Smooth muscle cell (in vitro differentiated cells): ENCODE results near the gene DDX19B. TPM values are rescaled to one million over a fixed set of nuclear protein-coding genes. Genes with fewer than 3 reads are reported as not detected.

ENCODE experiments used
- DNase-seq: peaks from one replicate; lab custom pipeline; 2025; ENCODE audit not compliant: unreplicated experiment; lab: John Stamatoyannopoulos, UW
- H2AFZ ChIP-seq: fragments of 200-600 bp; sonication (generic); 2 replicates; pipeline ENCODE4 v1.6.0; 2016; ENCODE audit warnings: antibody characterized with exemption, low read depth, mild to moderate bottlenecking
- H3F3A ChIP-seq: fragments of 200-600 bp; sonication (generic); 2 replicates; pipeline ENCODE4 v1.6.0; 2017; ENCODE audit warnings: antibody characterized with exemption, low read depth
- H3K27ac ChIP-seq: fragments of 200-600 bp; sonication (generic); 2 replicates; pipeline ENCODE4 v1.5.1; 2016; ENCODE audit warnings: low read depth, mild to moderate bottlenecking
- H3K27me3 ChIP-seq: fragments of 200-600 bp; sonication (generic); 2 replicates; pipeline ENCODE4 v1.6.1; 2016; ENCODE audit warnings: low read depth, mild to moderate bottlenecking
- H3K36me3 ChIP-seq: fragments of 200-600 bp; sonication (generic); 2 replicates; pipeline ENCODE4 v1.5.1; 2016; ENCODE audit warnings: low read depth
- H3K4me1 ChIP-seq: fragments of 200-600 bp; sonication (generic); 2 replicates; pipeline ENCODE4 v1.5.1; 2016; ENCODE audit warnings: low read depth
- H3K4me2 ChIP-seq: fragments of 200-600 bp; sonication (generic); 2 replicates; pipeline ENCODE4 v1.6.0; 2016; ENCODE audit warnings: mild to moderate bottlenecking
- H3K4me3 ChIP-seq: fragments of 200-600 bp; sonication (generic); 2 replicates; pipeline ENCODE4 v1.5.1; 2016; ENCODE audit warnings: mild to moderate bottlenecking
- H3K79me2 ChIP-seq: fragments of 200-600 bp; sonication (generic); 2 replicates; pipeline ENCODE4 v1.6.0; 2016; ENCODE audit warnings: low read depth, mild to moderate bottlenecking
- H3K9ac ChIP-seq: fragments of 200-600 bp; sonication (generic); 2 replicates; pipeline ENCODE4 v1.6.0; 2016; ENCODE audit warnings: low read depth
- H3K9me3 ChIP-seq: fragments of 200-600 bp; sonication (generic); replicated peaks from 2 replicates; pipeline ENCODE4 v1.5.1; 2016; ENCODE audit warnings: low read depth
- H4K20me1 ChIP-seq: fragments of 200-600 bp; sonication (generic); 2 replicates; pipeline ENCODE4 v1.6.0; 2016; ENCODE audit warnings: low read depth
- WGBS: methylation state at CpG from one replicate; pipeline ENCODE4 v1.1.7; 2016; ENCODE audit warnings: low lambda C conversion rate; 5-methylcytosine and 5-hydroxymethylcytosine counted together
- polyA plus RNA-seq: library from polyadenylated mRNA; unstranded; fragments of >200 nt; fragmentation: Nextera tagmentation; extraction: Ambion mirVana; gene quantifications from 2 replicates; pipeline ENCODE4 v1.2.1, GENCODE V29; 2016
- total RNA-seq: library from RNA; depleted of rRNA; stranded (reverse); fragments of >200 nt; gene quantifications from 2 replicates; pipeline ENCODE4 v1.2.3, GENCODE V29; 2014
- TF ChIP-seq, protein P1 (sequence below): fragments of 200-600 bp; sonication (generic); IDR thresholded peaks from 2 replicates; pipeline ENCODE4 v1.5.1; 2017; ENCODE audit warnings: borderline replicate concordance, mild to moderate bottlenecking, antibody characterized with exemption; ENCODE audit not compliant: insufficient read depth, poor library complexity, severe bottlenecking

Gene DDX19B
- total and polyA plus RNA-seq, 2 experiments from 2014 or later: 31.8 to 49.6 TPM

DNA sequence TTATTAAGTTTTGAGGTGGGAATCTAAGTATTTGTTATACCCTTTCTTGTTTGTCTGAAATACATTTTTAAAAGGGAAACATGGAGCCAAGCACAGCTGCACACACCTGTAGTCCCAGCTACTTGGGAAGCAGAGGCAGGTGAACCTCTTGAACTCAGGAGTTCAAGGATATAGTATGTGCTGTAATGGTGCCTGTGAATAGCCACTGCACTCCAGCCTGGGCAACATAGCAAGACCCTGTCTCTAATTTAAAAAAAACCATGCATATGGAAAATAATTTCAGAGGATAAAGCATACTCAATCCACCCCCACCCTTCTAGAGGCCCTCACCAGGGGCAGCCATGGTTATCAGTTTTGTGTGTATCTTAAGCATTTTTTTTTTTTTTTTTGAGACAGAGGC is 3.4 kb upstream of the DDX19B start:
- no peak overlapping the region for H3K4me2 ChIP-seq
- H3K79me2 ChIP-seq: peaks cover 19% of the 10 kb centered on the region
- no peak overlapping the region for H3K27ac ChIP-seq
- no peaks in the 10 kb centered on the region for H3K36me3 ChIP-seq
- H3K4me1 ChIP-seq: peaks cover 4% of the 10 kb centered on the region
- H3K27me3 ChIP-seq: no peaks in the 10 kb centered on the region
- DNase-seq: no peak
- no peak overlapping the region for H3K9ac ChIP-seq
- H4K20me1 ChIP-seq: no peaks in the 10 kb centered on the region
- TF ChIP-seq, protein P1, sequence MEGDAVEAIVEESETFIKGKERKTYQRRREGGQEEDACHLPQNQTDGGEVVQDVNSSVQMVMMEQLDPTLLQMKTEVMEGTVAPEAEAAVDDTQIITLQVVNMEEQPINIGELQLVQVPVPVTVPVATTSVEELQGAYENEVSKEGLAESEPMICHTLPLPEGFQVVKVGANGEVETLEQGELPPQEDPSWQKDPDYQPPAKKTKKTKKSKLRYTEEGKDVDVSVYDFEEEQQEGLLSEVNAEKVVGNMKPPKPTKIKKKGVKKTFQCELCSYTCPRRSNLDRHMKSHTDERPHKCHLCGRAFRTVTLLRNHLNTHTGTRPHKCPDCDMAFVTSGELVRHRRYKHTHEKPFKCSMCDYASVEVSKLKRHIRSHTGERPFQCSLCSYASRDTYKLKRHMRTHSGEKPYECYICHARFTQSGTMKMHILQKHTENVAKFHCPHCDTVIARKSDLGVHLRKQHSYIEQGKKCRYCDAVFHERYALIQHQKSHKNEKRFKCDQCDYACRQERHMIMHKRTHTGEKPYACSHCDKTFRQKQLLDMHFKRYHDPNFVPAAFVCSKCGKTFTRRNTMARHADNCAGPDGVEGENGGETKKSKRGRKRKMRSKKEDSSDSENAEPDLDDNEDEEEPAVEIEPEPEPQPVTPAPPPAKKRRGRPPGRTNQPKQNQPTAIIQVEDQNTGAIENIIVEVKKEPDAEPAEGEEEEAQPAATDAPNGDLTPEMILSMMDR: no peak
- no peak overlapping the region for H2AFZ ChIP-seq
- H3K9me3 ChIP-seq: no peaks in the 10 kb centered on the region
- H3F3A ChIP-seq: peaks cover 8% of the 10 kb centered on the region
- no peak overlapping the region for H3K4me3 ChIP-seq

DNA sequence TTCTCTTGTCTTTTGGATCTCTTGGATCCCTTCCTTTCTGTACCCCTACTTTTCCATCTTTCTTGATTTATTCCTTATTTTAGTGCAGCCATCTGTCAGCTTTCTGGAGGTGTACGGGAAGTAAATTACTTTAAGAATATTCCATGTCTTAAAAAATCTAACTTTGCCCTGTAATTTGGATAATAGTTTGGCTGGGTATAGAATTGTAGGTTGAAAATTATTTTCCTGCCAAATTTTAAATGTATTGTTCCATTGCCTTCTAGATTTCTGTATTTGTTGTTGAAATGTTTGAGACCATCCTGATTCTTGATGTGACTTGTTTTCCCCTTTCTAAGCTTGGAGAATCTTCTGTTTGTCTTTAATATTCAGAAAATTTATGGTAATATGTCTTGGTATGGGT is 2.1 kb downstream of the DDX19B start:
- TF ChIP-seq, protein P1: no peak
- Histone ChIP-seq H3F3A (no peaks in the 10 kb centered on the region), H3K27me3 (no peaks in the 10 kb centered on the region), H3K4me3 (no peak overlapping the region), H2AFZ (no peak overlapping the region), H3K4me2 (no peak overlapping the region), H4K20me1 (peaks cover 26% of the 10 kb centered on the region), H3K27ac (no peak overlapping the region), H3K4me1 (peaks cover 4% of the 10 kb centered on the region), H3K9me3 (no peaks in the 10 kb centered on the region), H3K79me2 (peaks cover 72% of the 10 kb centered on the region), H3K36me3 (no peaks in the 10 kb centered on the region), H3K9ac (no peak overlapping the region)
- no peak for DNase-seq
- WGBS: 87% methylated on average over 1 of the region's 1 CpG

DNA sequence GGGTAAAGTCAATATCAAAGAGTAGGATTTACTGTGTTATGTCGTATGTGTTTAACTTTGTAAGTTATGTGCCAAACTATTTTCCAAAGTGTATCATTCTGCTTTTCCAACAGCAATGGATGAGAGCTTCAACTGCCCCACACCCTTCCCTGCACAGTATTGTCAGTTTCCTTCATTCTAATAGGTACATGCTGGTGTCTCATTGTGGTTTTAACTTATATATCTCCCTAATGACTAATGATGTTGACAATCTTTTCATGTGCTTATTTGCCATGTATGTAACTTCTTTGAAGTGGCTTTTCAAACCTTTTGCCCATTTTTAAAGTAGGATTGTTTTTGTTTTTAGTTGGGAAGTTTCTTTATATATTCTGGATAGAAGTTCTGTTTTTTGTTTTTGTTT is 3.8 kb downstream of the DDX19B start:
- TF ChIP-seq, protein P1: no peak
- WGBS: 100% methylated on average over 1 of the region's 1 CpG
- H3K4me3 ChIP-seq: no peak overlapping the region
- no peaks in the 10 kb centered on the region for H3K9me3 ChIP-seq
- no peak for DNase-seq
- no peak overlapping the region for H3K9ac ChIP-seq
- H3K79me2 ChIP-seq: peaks cover 89% of the 10 kb centered on the region
- H3F3A ChIP-seq: no peaks in the 10 kb centered on the region
- peaks cover 40% of the 10 kb centered on the region for H4K20me1 ChIP-seq
- no peaks in the 10 kb centered on the region for H3K27me3 ChIP-seq
- H3K4me2 ChIP-seq: no peak overlapping the region
- peak overlapping the region; percentile 0 for H3K27ac ChIP-seq
- H3K36me3 ChIP-seq: no peaks in the 10 kb centered on the region
- H3K4me1 ChIP-seq: peaks cover 4% of the 10 kb centered on the region
- H2AFZ ChIP-seq: no peak overlapping the region

DNA sequence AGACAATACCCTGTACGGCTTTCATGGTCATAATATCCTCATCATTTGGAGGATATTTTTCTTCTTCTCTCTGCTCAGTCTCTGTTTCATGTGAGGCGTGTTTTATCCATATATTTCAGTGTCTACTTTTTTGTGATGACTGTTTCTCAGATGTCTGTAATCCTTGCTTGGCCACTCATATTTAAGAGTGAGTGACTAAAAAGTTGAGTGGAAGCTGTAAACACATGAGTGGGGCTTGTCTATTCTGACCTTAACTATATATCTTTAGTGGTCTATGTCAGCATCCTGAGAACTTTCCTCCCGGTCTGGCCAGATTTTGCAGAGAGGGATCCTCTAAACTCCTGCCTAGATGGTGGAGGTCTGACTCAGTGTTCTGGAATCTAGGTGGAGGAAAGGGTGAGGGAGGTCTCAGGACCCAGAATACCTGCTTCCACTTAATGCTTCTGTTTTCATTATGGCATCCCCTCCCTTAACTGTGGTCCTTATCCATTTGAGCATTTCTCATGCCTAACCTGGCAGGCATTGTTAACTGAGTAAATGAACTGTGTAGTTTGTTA is 6.0 kb downstream of the DDX19B start:
- no peak overlapping the region for H2AFZ ChIP-seq
- H3K9ac ChIP-seq: no peak overlapping the region
- no peaks in the 10 kb centered on the region for H3K4me1 ChIP-seq
- DNase-seq: no peak
- no peaks in the 10 kb centered on the region for H3K36me3 ChIP-seq
- H3F3A ChIP-seq: no peaks in the 10 kb centered on the region
- no peak overlapping the region for H3K4me2 ChIP-seq
- H3K79me2 ChIP-seq: peaks cover 89% of the 10 kb centered on the region
- no peak overlapping the region for H3K4me3 ChIP-seq
- no peak overlapping the region for H3K27ac ChIP-seq
- WGBS: 84% methylated on average over 3 of the region's 3 CpGs
- H3K27me3 ChIP-seq: no peaks in the 10 kb centered on the region
- H4K20me1 ChIP-seq: peaks cover 46% of the 10 kb centered on the region
- TF ChIP-seq, protein P1: no peak
- H3K9me3 ChIP-seq: no peaks in the 10 kb centered on the region
